ENCODE measurements around the gene CHST15.

The CHST15 gene

GRCh38 chr10:124028700-124029480, 64.5 kb downstream of the CHST15 start:
- H3K27ac Mint-ChIP-seq, result no peak overlapping the region
- H3K4me3 Mint-ChIP-seq, result no peak overlapping the region
- CTCF ChIA-PET, result no interaction called here
- H3K27me3 Mint-ChIP-seq, result peaks cover 37% of the 10 kb centered on the region
- H3K36me3 Mint-ChIP-seq, result no peaks in the 10 kb centered on the region
- peaks cover 15% of the 10 kb centered on the region for H3K4me1 Mint-ChIP-seq
- no peak for DNase-seq
- no peaks in the 10 kb centered on the region for H3K9me3 Mint-ChIP-seq

- Mint-ChIP-seq H3K27ac (no peak overlapping the region), H3K4me3 (no peak overlapping the region), H3K4me1 (peaks cover 15% of the 10 kb centered on the region), H3K27me3 (peaks cover 28% of the 10 kb centered on the region), H3K9me3 (no peaks in the 10 kb centered on the region), H3K36me3 (no peaks in the 10 kb centered on the region)
- no peak for DNase-seq
- CTCF ChIA-PET, result no interaction called here
Measured at GRCh38 chr10:124027651-124028050, 65.7 kb downstream of the CHST15 start.

DNA sequence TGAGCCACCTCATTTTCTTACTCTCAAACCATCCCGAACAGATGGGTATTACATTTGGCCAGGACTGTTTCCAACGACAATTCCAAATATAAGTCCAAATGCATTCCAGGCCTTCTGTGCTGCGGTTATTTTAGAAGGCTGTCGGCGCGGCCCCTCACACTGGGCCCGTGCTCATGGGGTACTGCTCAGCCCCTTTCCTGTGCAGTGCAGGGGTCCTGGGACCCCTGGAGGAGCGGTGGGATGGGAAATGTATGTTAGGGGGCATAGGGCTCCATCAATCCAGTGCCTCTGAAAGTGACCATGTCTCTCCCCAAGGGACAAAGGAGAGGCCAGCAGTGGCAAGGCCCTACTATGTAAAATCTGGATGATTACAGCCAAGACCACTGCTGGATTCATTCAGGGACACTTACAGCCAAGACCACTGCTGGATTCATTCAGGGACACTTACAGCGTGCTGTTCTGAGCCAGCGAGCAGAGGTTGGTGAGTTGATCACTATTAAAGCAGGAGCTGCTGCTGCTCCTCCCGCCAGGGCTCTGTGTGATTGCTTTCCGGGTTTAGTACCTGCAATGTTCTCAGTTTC, 66.3 kb downstream of the CHST15 start:
- Mint-ChIP-seq H3K4me3 (no peak overlapping the region), H3K27me3 (peaks cover 29% of the 10 kb centered on the region), H3K36me3 (no peaks in the 10 kb centered on the region), H3K4me1 (peaks cover 15% of the 10 kb centered on the region), H3K27ac (no peak overlapping the region), H3K9me3 (no peaks in the 10 kb centered on the region)
- CTCF ChIA-PET, result no interaction called here
- no peak for DNase-seq

DNA sequence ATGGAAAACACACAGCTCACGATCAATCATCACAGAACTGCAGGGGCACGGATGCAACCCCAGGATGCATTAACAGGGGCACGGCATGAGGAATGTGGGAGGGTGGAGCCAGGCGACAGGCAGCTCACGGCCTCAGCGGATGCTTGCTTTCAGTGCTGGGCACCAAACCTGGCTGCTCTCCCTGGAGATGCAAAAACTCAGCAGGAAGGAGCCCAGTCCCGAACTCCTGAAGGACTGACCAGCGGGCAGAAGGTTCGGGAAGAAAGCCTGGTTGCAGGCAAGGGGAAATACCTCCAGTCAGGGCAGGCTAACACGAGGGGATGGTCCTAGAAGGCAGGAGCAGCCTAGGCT, 66.8 kb downstream of the CHST15 start:
- Mint-ChIP-seq H3K4me3 (no peak overlapping the region), H3K27ac (no peak overlapping the region), H3K9me3 (no peaks in the 10 kb centered on the region), H3K4me1 (peaks cover 15% of the 10 kb centered on the region), H3K27me3 (peaks cover 28% of the 10 kb centered on the region), H3K36me3 (no peaks in the 10 kb centered on the region)
- DNase-seq, result no peak
- CTCF ChIA-PET, result no interaction called here

GRCh38 chr10:124025660-124026588, 67.5 kb downstream of the CHST15 start:
- peak overlapping the region; percentile 52 for H3K27ac Mint-ChIP-seq
- DNase-seq, result no peak
- no peak overlapping the region for H3K4me3 Mint-ChIP-seq
- no peaks in the 10 kb centered on the region for H3K36me3 Mint-ChIP-seq
- peaks cover 28% of the 10 kb centered on the region for H3K27me3 Mint-ChIP-seq
- CTCF ChIA-PET, result interaction anchor here (1.0 kb wide), 1 partner anchor 29 kb away, joined by 3 read pairs; no protein-coding TSS in a partner anchor
- no peaks in the 10 kb centered on the region for H3K9me3 Mint-ChIP-seq
- peaks cover 15% of the 10 kb centered on the region for H3K4me1 Mint-ChIP-seq

DNA sequence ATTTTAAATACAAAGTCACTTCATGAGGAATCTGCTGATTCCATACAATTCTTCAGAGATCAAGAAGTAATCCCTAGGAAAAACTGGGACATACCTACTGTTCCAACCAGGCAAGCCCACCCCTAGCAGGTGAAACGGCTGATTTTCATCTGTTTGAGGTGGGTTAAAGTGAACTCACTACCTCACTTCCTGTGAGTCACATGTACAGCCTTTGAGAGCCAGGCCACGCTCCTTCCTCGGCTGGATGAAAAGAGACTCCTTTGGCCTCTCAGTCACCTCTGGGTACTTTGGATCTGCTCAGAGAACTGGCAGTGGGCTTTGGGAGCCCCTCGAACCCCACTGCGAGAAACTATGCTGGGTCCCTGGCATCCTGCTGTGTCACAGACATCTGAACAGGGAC, 68.2 kb downstream of the CHST15 start:
- H3K4me1 Mint-ChIP-seq, result peaks cover 15% of the 10 kb centered on the region
- H3K4me3 Mint-ChIP-seq, result no peak overlapping the region
- H3K27me3 Mint-ChIP-seq, result peaks cover 25% of the 10 kb centered on the region
- no peaks in the 10 kb centered on the region for H3K9me3 Mint-ChIP-seq
- H3K36me3 Mint-ChIP-seq, result no peaks in the 10 kb centered on the region
- peak; percentile 27 for DNase-seq
- CTCF ChIA-PET, result interaction anchor here (1.0 kb wide), 1 partner anchor 29 kb away, joined by 3 read pairs; no protein-coding TSS in a partner anchor
- no peak overlapping the region for H3K27ac Mint-ChIP-seq

DNA sequence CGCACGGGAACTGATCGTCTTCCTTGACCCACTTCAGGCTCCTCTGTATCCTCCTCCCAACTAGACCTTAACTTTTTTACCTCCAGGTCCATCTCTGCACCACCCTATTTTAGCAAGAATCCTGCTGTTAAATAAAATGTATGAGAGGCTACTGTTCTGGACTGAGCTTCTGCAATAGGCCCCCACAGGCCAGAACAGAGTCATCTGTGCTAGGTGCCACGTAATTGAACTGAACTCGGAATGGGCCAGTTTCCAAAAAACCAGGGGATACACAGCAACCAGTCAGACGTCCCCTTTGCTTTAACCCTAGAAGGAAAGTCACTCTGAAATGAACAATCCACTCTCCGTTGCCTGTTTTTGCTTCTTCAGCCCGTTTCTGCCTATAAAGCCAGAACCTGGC, 71.3 kb downstream of the CHST15 start:
- Mint-ChIP-seq H3K36me3 (no peaks in the 10 kb centered on the region), H3K27ac (no peak overlapping the region), H3K4me3 (no peak overlapping the region), H3K9me3 (no peaks in the 10 kb centered on the region), H3K4me1 (peaks cover 15% of the 10 kb centered on the region), H3K27me3 (peaks cover 15% of the 10 kb centered on the region)
- CTCF ChIA-PET, result no interaction called here
- DNase-seq, result no peak

DNA sequence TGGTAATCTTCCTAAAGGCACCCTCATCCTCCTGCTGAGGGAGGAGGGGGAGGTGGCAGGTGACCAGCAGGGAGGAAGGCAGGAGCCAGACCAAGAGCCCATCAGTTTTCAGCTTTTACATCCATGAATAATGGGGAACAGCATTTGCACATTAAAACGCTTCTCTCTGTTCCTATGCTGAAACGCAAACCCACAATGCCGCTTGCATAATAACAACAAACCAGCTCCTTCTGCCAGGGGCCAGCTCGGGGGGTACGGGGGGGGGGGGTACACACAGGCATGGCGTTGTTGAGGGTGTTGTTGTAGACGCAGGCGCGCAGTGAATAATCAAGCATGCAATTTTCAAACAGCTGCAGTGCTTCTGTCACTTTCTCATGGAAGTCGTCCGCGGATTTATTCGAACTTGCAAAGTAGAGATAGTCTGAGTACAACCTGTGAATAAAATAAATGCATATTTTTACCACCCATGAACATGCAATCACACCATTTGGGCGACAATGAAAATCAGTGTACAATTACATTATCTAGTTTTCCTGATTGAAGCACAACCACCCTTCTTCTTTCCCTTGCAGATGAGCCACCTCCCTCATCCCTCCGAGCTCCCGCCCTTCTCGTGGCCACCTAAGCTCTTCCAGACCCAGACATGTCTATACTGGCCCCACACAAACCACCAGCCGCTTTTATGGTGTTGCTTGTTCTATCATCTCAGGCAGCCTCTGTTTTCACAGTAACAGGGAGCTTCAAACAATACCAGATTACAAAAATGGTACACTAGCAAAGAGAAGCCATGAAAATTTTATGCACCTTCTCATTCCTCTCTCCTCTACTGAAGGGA, 72.2 kb downstream of the CHST15 start:
- Mint-ChIP-seq H3K9me3 (no peaks in the 10 kb centered on the region), H3K4me1 (peaks cover 15% of the 10 kb centered on the region), H3K36me3 (no peaks in the 10 kb centered on the region), H3K27ac (no peak overlapping the region), H3K4me3 (no peak overlapping the region), H3K27me3 (peaks cover 15% of the 10 kb centered on the region)
- CTCF ChIA-PET, result no interaction called here
- no peak for DNase-seq

GRCh38 chr10:124019886-124020797, 73.3 kb downstream of the CHST15 start:
- CTCF ChIA-PET, result no interaction called here
- H3K27me3 Mint-ChIP-seq, result peaks cover 15% of the 10 kb centered on the region
- DNase-seq, result no peak
- H3K36me3 Mint-ChIP-seq, result no peaks in the 10 kb centered on the region
- H3K9me3 Mint-ChIP-seq, result no peaks in the 10 kb centered on the region
- H3K27ac Mint-ChIP-seq, result no peak overlapping the region
- peaks cover 6% of the 10 kb centered on the region for H3K4me1 Mint-ChIP-seq
- no peak overlapping the region for H3K4me3 Mint-ChIP-seq

DNA sequence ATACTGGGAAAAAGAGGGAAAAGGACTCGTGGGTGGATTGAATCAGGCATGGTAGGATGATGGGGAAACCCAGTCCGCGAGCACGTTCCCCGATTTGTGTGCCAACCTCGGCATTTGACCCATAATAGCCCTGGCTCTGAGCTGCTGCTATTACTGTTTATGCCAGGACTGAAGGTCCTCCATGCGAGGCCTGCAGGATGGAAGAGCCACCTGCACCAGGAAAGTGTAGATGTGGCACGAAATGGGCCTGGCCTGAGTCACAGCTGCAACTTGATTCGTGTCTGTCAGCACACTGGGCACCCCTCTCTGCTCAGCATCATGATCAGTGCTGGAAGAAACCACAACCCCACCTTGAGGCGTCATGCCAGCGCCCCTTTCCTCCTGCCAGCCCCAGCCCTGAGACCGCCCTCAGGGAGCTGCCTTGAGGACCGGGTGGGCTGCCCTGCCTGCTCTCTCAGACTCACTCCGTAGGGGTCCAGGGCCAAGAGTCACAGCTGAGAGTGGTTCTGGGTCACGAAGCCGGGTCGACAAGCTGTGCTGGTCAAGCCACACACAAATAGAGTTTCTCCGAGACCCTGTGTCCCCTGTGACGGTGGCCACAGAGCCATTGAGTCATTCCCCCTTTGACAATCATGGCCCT, 74.4 kb downstream of the CHST15 start:
- no peak overlapping the region for H3K27ac Mint-ChIP-seq
- no peak for DNase-seq
- H3K36me3 Mint-ChIP-seq, result no peaks in the 10 kb centered on the region
- CTCF ChIA-PET, result no interaction called here
- peaks cover 15% of the 10 kb centered on the region for H3K27me3 Mint-ChIP-seq
- H3K9me3 Mint-ChIP-seq, result peaks cover 3% of the 10 kb centered on the region
- H3K4me1 Mint-ChIP-seq, result no peaks in the 10 kb centered on the region
- no peak overlapping the region for H3K4me3 Mint-ChIP-seq

DNA sequence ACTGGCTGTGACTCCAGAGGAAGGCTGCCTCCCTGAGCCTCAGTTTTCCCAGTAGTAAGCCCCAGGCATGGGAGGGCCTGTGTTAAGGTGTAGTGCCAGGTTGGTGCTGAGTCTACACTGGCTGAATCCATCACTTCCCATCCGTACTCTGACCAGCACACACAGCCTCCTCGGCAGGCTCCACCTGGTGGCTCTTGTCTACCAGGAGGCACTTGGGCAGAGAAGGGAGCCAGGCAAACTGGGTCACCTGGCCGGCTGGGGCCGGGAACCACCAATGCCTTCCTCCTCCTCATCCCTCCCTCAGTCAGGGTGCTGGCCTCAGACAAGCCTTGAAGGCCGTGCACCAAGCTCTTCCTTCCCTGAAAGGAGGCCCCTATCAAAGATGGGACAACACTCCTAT, 75.7 kb downstream of the CHST15 start:
- H3K9me3 Mint-ChIP-seq, result peaks cover 14% of the 10 kb centered on the region
- no peaks in the 10 kb centered on the region for H3K36me3 Mint-ChIP-seq

DNA sequence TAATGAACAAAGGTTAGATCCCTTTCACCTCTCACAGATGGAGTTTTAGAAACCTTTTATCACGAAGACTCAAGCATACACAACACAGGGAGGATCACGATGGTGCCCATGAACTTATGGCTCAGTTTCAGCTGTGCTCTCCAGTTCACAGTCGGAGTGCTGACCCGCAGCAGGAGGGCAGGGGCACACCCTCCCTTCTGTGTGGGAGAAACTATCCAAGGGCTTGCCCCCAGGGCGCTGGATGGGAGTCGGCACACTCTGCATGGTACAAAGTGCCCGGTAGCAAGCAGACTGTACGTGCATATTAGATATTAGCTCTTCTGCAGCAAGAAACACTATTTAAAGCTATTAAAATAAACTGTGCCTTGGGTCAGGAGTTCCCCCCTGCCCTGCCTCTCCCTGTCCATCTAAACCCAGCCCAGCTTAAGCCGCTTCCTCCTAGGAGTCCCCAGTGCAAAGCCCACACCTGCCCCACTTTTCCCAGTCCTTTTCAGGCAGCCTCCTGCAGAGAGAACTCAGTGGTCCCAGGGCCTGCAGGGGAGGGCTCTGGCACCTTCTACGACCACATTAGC, 76.5 kb downstream of the CHST15 start:
- no peaks in the 10 kb centered on the region for H3K4me1 Mint-ChIP-seq

More for the DNA sequence above, 75.7 kb downstream of the CHST15 start:
- Mint-ChIP-seq H3K4me1 (no peaks in the 10 kb centered on the region), H3K27ac (no peak overlapping the region), H3K4me3 (no peak overlapping the region), H3K27me3 (peaks cover 15% of the 10 kb centered on the region)
- DNase-seq, result no peak
- CTCF ChIA-PET, result no interaction called here

More for the DNA sequence above, 76.5 kb downstream of the CHST15 start:
- Mint-ChIP-seq H3K9me3 (peaks cover 14% of the 10 kb centered on the region), H3K4me3 (no peak overlapping the region), H3K27me3 (peaks cover 12% of the 10 kb centered on the region), H3K36me3 (no peaks in the 10 kb centered on the region), H3K27ac (no peak overlapping the region)
- DNase-seq, result no peak
- CTCF ChIA-PET, result no interaction called here
